Transverse colon (tissue), 4 donors: ENCODE data around the gene ATP1B2. TPM values are rescaled to one million over a fixed set of nuclear protein-coding genes. Genes with fewer than 3 reads are reported as not detected.
A peak's percentile ranks its signal among the peaks of the same experiment; 100 is the strongest.

Source experiments
- DNase-seq: peaks from one replicate; pipeline ENCODE4 v3.0.0-alpha.2; 2019
- H3K27ac ChIP-seq, 4 donors: fragments of 200-600 bp; sonication (generic); 2 replicates each; pipeline ENCODE4 v1.5.1; 2016 to 2018; ENCODE audit warnings: inconsistent platforms in 4 of 4
- H3K27me3 ChIP-seq: fragments of 200-600 bp; sonication (generic); 2 replicates; pipeline ENCODE4 v1.5.1; 2017; ENCODE audit warnings: inconsistent platforms
- H3K36me3 ChIP-seq, 4 donors: fragments of 200-600 bp; sonication (generic); 2 replicates each; pipeline ENCODE4 v1.5.1; 2017 to 2019; ENCODE audit warnings: inconsistent platforms in 4 of 4
- H3K4me1 ChIP-seq, 4 donors: fragments of 200-600 bp; sonication (generic); 2 replicates each; pipeline ENCODE4 v1.5.1; 2017 to 2020; ENCODE audit warnings: inconsistent platforms in 4 of 4
- H3K4me3 ChIP-seq, 4 donors: fragments of 200-600 bp; sonication (generic); 1 replicate in 1 of 4; 2 replicates in 3 of 4; pipeline versions ENCODE4 v1.5.1 to v1.6.1; 2017 to 2019; ENCODE audit warnings: inconsistent platforms in 4 of 4
- H3K9me3 ChIP-seq, 2 donors: fragments of 200-600 bp; sonication (generic); 2 replicates each; pipeline ENCODE4 v1.5.1; 2017 to 2019; ENCODE audit warnings: inconsistent platforms in 2 of 2
- CTCF ChIP-seq, 5 experiments: fragments of 200-600 bp in 3 of 5; fragments of 450-650 bp in 2 of 5; sonication (generic) in 3 of 5; IDR thresholded peaks; 1 replicate in 2 of 5; 2 replicates in 3 of 5; pipeline ENCODE4 v1.5.1; 2016 to 2017; ENCODE audit warnings: antibody characterized with exemption in 5 of 5, inconsistent platforms in 3 of 5, mild to moderate bottlenecking in 2 of 5, moderate library complexity in 1 of 5
- EP300 ChIP-seq: sonication (generic); formaldehyde crosslinking; IDR thresholded peaks from one replicate; pipeline ENCODE4 v1.6.1; 2017; ENCODE audit warnings: antibody characterized with exemption, low read depth
- POLR2A ChIP-seq: fragments of 450-650 bp; IDR thresholded peaks from one replicate; pipeline ENCODE4 v1.6.1; 2016; ENCODE audit warnings: antibody characterized with exemption, mild to moderate bottlenecking, moderate library complexity
- POLR2AphosphoS5 ChIP-seq, 3 donors: sonication (generic); formaldehyde crosslinking; IDR thresholded peaks; one replicate each; pipeline ENCODE4 v1.6.1; 2016; ENCODE audit warnings: antibody characterized with exemption in 3 of 3
- WGBS, 2 donors: methylation state at CpG; one replicate each; pipeline ENCODE4 v1.1.5; 2018; ENCODE audit warnings: low coverage in 1 of 2; 5-methylcytosine and 5-hydroxymethylcytosine counted together
- in situ Hi-C, 4 donors: fragments of 200-750 bp; cut with MboI; loops; one replicate each; pipeline versions ENCODE4 v1.15.0 to v1.15.1; 2017; ENCODE audit warnings: low sequenced_read_pairs in 3 of 4, low pct_ligation_motif_present in 1 of 4, low pct_unique_long_range_greater_than_20kb in 1 of 4
- intact Hi-C: fragments of 100-400 bp; cut with DNase I; formaldehyde crosslinking; loops from one replicate; pipeline ENCODE4 v1.15.1; 2023; ENCODE audit warnings: low total_unique reads
- total RNA-seq, 4 donors: library from RNA; depleted of rRNA; stranded (reverse); fragments of >200 nt; gene quantifications; one replicate each; pipeline ENCODE4 v1.1.0, GENCODE V29; 2016

ATP1B2 gene, protein sequence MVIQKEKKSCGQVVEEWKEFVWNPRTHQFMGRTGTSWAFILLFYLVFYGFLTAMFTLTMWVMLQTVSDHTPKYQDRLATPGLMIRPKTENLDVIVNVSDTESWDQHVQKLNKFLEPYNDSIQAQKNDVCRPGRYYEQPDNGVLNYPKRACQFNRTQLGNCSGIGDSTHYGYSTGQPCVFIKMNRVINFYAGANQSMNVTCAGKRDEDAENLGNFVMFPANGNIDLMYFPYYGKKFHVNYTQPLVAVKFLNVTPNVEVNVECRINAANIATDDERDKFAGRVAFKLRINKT
- total RNA-seq, result 10 to 100 TPM in 1 of 4 donors, 1 to 10 TPM in 1, under 1 TPM in 2; 0.40 to 20.6 (median 2.3) TPM

- DNase-seq, result peak; percentile 75
- H3K4me1 ChIP-seq, result peaks cover 4 to 23% (median 19%) of the 10 kb centered on the region in 4 donors
- TF ChIP-seq CTCF (IDR thresholded peaks at IDR 0.05) (no peak), POLR2AphosphoS5 (IDR thresholded peaks at IDR 0.05) (no peak), POLR2A (no peak), EP300 (no peak)
- in situ Hi-C loops, result no loop called here
- H3K4me3 ChIP-seq, result peak within 1 kb of the TSS; percentile 18 to 68 (median 38)
- whole genome bisulfite sequencing, 2 donors, result 0 to 1% methylated on average over 3 to 33 of the region's 34 CpGs
- peak within 1 kb of the TSS; percentile 5 to 64 (median 48) for H3K27ac ChIP-seq
- H3K36me3 ChIP-seq, result no peaks in the 10 kb centered on the region
- peaks cover 51% of the 10 kb centered on the region for H3K27me3 ChIP-seq
- intact Hi-C loops, result no loop called here
- no peaks in the 10 kb centered on the region for H3K9me3 ChIP-seq
Observed at GRCh38 chr17:7650509-7651096, at the start of gene ATP1B2. Gene ATP1B2, plus strand, starts transcription at chr17:7650926. Its CDS starts 593 bp downstream, at chr17:7651519.

DNA sequence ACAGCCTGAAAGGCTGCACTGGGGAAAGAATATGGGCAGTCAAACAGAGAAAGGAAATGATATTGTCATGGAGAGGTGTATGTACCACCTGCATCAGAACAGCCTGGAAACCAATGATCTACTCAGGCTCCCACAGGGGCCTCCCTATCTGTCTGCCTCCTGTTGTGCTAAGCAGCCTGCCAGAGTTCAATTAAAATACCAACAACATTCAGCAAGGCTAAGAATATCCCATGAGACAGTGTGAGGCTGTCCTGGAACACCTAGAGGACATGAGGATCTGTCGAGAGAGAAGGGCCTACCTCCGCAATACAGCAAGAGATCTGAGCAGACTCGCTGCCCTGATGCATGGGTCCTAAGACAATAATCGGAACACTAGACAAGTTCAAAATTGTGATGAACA lies 44.4 kb upstream of the ATP1B2 start:
- Histone ChIP-seq H3K4me1 (peaks cover 0 to 6% (median 0%) of the 10 kb centered on the region in 4 donors), H3K36me3 (peaks cover 0 to 40% (median 16%) of the 10 kb centered on the region in 4 donors), H3K27ac (no peak overlapping the region), H3K27me3 (no peaks in the 10 kb centered on the region), H3K4me3 (no peak overlapping the region), H3K9me3 (no peaks in the 10 kb centered on the region)
- DNase-seq, result no peak
- in situ Hi-C loops, result no loop called here
- intact Hi-C loops, result no loop called here
- WGBS, 2 donors, result 93% methylated on average over 4 of the region's 4 CpGs; no CpG with 5 or more reads in 1 of the 2 donors
- no peak for TF ChIP-seq CTCF (IDR thresholded peaks at IDR 0.05)
- no peak for TF ChIP-seq POLR2AphosphoS5 (IDR thresholded peaks at IDR 0.05)
- no peak for TF ChIP-seq EP300
- TF ChIP-seq POLR2A, result no peak

DNA sequence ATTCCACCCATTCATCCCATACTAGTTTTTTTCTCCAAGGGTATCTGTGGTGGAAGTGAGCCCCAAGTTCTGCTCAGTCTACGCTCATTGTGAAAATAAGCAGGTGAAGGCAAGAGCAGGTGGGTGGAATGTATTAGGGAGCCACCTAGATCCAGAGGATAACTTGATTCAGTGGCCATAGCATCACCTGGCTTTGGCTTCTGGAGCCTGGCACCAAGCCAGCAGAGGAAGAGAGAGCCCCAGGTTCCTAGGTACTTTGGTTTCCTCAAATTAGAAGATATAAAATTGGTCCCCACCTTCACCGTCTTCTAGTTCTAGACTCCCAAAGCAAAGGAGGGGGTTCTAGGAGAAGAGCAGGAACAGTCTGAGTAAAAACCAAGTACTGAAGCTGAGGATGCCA lies 40.1 kb upstream of the ATP1B2 start:
- peaks cover 0 to 1% (median 0%) of the 10 kb centered on the region in 4 donors for H3K36me3 ChIP-seq

More for the DNA sequence above, 40.1 kb upstream of the ATP1B2 start:
- WGBS, 2 donors, result 98 to 100% methylated on average over 1 to 2 of the region's 2 CpGs
- in situ Hi-C loops (no loop called here), intact Hi-C loops (no loop called here)
- H3K27me3 ChIP-seq, result no peaks in the 10 kb centered on the region
- DNase-seq, result no peak
- TF ChIP-seq POLR2A (no peak), CTCF (IDR thresholded peaks at IDR 0.05) (no peak), POLR2AphosphoS5 (IDR thresholded peaks at IDR 0.05) (no peak), EP300 (no peak)
- no peak overlapping the region for H3K27ac ChIP-seq
- H3K4me1 ChIP-seq, result peaks cover 16 to 32% (median 27%) of the 10 kb centered on the region in 4 donors
- no peak overlapping the region for H3K4me3 ChIP-seq
- H3K9me3 ChIP-seq, result no peaks in the 10 kb centered on the region
